ENCODE measurements around the gene HAVCR2. TPM values are rescaled to one million over a fixed set of nuclear protein-coding genes. Genes with fewer than 3 reads are reported as not detected.

HAVCR2 gene
- total and polyA plus RNA-seq, 2 experiments from 2014 or later = 0.49 TPM; not detected in 1

DNA sequence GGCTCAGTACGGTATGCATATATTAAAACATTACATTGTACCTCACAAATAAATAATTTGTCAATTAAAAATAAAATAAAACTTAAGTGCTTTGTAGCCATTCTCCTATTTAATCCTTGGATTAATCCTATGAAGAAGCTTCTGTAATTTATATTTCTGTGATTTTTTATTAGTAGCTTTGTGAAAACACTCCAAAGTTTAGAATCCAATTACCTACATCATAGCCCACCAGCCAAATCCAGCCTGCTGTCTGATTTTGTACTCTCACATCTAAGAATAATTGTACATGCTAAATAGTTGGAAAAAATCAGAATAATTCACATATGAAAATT, 23.4 kb upstream of the HAVCR2 start:
- DNase-seq (ENCODE audit: low spot score) (no peak), ATAC-seq (no peak)
- peaks cover 5% of the 10 kb centered on the region; the same call in 2 of the 3 replicates for H3K4me1 Mint-ChIP-seq
- H3K36me3 ChIP-seq (ENCODE audit: insufficient read depth) = no peaks in the 10 kb centered on the region; the same call in 1 of the 2 replicates
- H3K27me3 ChIP-seq (ENCODE audit: insufficient read depth) = no peaks in the 10 kb centered on the region
- no peaks in the 10 kb centered on the region; the same call in 1 of the 2 replicates for H3K79me2 ChIP-seq (replicated peaks; ENCODE audit: insufficient read depth)
- H3K27ac ChIP-seq (ENCODE audit: low read depth) = no peak overlapping the region
- H3K4me3 ChIP-seq = no peak overlapping the region
- no peaks in the 10 kb centered on the region for H3K27me3 Mint-ChIP-seq (ENCODE audit: insufficient read depth, low read depth, poor library complexity)
- H3K4me3 Mint-ChIP-seq = no peak overlapping the region
- no peaks in the 10 kb centered on the region; the same call in 1 of the 2 replicates for H3K4me1 ChIP-seq (ENCODE audit: insufficient read depth)
- no peaks in the 10 kb centered on the region for H3K9me2 ChIP-seq (ENCODE audit: insufficient read depth)
- H3K4me2 ChIP-seq = no peak overlapping the region
- peaks cover 3% of the 10 kb centered on the region; the same call in 2 of the 3 replicates for H3K36me3 Mint-ChIP-seq (ENCODE audit: low read depth)
- H4K20me1 ChIP-seq (replicated peaks; ENCODE audit: insufficient read depth) = 0 out of 2 replicates have a peak, but pooled peaks cover 2% of the 10 kb centered on the region
- no peaks in the 10 kb centered on the region for H3K9me3 Mint-ChIP-seq
- H2AFZ ChIP-seq = no peak overlapping the region
- H3F3A ChIP-seq (replicated peaks; ENCODE audit: low read depth) = no peaks in the 10 kb centered on the region
- TF ChIP-seq EZH2phosphoT487 (IDR thresholded peaks at IDR 0.05; ENCODE audit: unreplicated experiment) = no peak
- TF ChIP-seq ZNF114 (CRISPR knock-in tag; IDR thresholded peaks at IDR 0.05) = no peak
- no peak for TF ChIP-seq JUNB (IDR thresholded peaks at IDR 0.05; ENCODE audit: unreplicated experiment)
- TF ChIP-seq ZNF331 (CRISPR knock-in tag; IDR thresholded peaks at IDR 0.05; ENCODE audit: low read depth) = no peak
- TF ChIP-seq NANOG (IDR thresholded peaks at IDR 0.05; ENCODE audit: borderline replicate concordance) = no peak
- TF ChIP-seq EZH2 (IDR thresholded peaks at IDR 0.05; ENCODE audit: low read depth, unreplicated experiment) = no peak
- no peak for TF ChIP-seq CREB1 (CRISPR knock-in tag; IDR thresholded peaks at IDR 0.05; ENCODE audit: low read depth)
- TF ChIP-seq, protein P1, sequence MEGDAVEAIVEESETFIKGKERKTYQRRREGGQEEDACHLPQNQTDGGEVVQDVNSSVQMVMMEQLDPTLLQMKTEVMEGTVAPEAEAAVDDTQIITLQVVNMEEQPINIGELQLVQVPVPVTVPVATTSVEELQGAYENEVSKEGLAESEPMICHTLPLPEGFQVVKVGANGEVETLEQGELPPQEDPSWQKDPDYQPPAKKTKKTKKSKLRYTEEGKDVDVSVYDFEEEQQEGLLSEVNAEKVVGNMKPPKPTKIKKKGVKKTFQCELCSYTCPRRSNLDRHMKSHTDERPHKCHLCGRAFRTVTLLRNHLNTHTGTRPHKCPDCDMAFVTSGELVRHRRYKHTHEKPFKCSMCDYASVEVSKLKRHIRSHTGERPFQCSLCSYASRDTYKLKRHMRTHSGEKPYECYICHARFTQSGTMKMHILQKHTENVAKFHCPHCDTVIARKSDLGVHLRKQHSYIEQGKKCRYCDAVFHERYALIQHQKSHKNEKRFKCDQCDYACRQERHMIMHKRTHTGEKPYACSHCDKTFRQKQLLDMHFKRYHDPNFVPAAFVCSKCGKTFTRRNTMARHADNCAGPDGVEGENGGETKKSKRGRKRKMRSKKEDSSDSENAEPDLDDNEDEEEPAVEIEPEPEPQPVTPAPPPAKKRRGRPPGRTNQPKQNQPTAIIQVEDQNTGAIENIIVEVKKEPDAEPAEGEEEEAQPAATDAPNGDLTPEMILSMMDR (conservative IDR thresholded peaks at IDR 0.05; ENCODE audit: low read depth in 2 of 2) = no peak
- TF ChIP-seq, protein P2, sequence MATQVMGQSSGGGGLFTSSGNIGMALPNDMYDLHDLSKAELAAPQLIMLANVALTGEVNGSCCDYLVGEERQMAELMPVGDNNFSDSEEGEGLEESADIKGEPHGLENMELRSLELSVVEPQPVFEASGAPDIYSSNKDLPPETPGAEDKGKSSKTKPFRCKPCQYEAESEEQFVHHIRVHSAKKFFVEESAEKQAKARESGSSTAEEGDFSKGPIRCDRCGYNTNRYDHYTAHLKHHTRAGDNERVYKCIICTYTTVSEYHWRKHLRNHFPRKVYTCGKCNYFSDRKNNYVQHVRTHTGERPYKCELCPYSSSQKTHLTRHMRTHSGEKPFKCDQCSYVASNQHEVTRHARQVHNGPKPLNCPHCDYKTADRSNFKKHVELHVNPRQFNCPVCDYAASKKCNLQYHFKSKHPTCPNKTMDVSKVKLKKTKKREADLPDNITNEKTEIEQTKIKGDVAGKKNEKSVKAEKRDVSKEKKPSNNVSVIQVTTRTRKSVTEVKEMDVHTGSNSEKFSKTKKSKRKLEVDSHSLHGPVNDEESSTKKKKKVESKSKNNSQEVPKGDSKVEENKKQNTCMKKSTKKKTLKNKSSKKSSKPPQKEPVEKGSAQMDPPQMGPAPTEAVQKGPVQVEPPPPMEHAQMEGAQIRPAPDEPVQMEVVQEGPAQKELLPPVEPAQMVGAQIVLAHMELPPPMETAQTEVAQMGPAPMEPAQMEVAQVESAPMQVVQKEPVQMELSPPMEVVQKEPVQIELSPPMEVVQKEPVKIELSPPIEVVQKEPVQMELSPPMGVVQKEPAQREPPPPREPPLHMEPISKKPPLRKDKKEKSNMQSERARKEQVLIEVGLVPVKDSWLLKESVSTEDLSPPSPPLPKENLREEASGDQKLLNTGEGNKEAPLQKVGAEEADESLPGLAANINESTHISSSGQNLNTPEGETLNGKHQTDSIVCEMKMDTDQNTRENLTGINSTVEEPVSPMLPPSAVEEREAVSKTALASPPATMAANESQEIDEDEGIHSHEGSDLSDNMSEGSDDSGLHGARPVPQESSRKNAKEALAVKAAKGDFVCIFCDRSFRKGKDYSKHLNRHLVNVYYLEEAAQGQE (IDR thresholded peaks at IDR 0.05; ENCODE audit: unreplicated experiment) = no peak
- TF ChIP-seq, protein P3, sequence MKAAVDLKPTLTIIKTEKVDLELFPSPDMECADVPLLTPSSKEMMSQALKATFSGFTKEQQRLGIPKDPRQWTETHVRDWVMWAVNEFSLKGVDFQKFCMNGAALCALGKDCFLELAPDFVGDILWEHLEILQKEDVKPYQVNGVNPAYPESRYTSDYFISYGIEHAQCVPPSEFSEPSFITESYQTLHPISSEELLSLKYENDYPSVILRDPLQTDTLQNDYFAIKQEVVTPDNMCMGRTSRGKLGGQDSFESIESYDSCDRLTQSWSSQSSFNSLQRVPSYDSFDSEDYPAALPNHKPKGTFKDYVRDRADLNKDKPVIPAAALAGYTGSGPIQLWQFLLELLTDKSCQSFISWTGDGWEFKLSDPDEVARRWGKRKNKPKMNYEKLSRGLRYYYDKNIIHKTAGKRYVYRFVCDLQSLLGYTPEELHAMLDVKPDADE (IDR thresholded peaks at IDR 0.05) = no peak
- TF ChIP-seq, protein P4, sequence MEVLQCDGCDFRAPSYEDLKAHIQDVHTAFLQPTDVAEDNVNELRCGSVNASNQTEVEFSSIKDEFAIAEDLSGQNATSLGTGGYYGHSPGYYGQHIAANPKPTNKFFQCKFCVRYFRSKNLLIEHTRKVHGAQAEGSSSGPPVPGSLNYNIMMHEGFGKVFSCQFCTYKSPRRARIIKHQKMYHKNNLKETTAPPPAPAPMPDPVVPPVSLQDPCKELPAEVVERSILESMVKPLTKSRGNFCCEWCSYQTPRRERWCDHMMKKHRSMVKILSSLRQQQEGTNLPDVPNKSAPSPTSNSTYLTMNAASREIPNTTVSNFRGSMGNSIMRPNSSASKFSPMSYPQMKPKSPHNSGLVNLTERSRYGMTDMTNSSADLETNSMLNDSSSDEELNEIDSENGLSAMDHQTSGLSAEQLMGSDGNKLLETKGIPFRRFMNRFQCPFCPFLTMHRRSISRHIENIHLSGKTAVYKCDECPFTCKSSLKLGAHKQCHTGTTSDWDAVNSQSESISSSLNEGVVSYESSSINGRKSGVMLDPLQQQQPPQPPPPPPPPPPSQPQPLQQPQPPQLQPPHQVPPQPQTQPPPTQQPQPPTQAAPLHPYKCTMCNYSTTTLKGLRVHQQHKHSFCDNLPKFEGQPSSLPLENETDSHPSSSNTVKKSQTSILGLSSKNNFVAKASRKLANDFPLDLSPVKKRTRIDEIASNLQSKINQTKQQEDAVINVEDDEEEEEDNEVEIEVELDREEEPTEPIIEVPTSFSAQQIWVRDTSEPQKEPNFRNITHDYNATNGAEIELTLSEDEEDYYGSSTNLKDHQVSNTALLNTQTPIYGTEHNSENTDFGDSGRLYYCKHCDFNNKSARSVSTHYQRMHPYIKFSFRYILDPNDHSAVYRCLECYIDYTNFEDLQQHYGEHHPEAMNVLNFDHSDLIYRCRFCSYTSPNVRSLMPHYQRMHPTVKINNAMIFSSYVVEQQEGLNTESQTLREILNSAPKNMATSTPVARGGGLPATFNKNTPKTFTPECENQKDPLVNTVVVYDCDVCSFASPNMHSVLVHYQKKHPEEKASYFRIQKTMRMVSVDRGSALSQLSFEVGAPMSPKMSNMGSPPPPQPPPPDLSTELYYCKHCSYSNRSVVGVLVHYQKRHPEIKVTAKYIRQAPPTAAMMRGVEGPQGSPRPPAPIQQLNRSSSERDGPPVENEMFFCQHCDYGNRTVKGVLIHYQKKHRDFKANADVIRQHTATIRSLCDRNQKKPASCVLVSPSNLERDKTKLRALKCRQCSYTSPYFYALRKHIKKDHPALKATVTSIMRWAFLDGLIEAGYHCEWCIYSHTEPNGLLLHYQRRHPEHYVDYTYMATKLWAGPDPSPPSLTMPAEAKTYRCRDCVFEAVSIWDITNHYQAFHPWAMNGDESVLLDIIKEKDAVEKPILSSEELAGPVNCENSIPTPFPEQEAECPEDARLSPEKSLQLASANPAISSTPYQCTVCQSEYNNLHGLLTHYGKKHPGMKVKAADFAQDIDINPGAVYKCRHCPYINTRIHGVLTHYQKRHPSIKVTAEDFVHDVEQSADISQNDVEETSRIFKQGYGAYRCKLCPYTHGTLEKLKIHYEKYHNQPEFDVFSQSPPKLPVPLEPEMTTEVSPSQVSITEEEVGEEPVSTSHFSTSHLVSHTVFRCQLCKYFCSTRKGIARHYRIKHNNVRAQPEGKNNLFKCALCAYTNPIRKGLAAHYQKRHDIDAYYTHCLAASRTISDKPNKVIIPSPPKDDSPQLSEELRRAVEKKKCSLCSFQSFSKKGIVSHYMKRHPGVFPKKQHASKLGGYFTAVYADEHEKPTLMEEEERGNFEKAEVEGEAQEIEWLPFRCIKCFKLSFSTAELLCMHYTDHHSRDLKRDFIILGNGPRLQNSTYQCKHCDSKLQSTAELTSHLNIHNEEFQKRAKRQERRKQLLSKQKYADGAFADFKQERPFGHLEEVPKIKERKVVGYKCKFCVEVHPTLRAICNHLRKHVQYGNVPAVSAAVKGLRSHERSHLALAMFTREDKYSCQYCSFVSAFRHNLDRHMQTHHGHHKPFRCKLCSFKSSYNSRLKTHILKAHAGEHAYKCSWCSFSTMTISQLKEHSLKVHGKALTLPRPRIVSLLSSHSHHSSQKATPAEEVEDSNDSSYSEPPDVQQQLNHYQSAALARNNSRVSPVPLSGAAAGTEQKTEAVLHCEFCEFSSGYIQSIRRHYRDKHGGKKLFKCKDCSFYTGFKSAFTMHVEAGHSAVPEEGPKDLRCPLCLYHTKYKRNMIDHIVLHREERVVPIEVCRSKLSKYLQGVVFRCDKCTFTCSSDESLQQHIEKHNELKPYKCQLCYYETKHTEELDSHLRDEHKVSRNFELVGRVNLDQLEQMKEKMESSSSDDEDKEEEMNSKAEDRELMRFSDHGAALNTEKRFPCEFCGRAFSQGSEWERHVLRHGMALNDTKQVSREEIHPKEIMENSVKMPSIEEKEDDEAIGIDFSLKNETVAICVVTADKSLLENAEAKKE (CRISPR knock-in tag; IDR thresholded peaks at IDR 0.05) = no peak
- no peak for TF ChIP-seq STAT1 (IDR thresholded peaks at IDR 0.05; ENCODE audit: unreplicated experiment)
- no peak for TF ChIP-seq POLR2AphosphoS5 (IDR thresholded peaks at IDR 0.05; ENCODE audit: low read depth)
- no peak overlapping the region for H3K27ac Mint-ChIP-seq

Measured in GM23338 (cell line).